Mucosa of gallbladder (tissue), 1 donor: ENCODE results near the gene RASA4B. TPM values are rescaled to one million over a fixed set of nuclear protein-coding genes. Genes with fewer than 3 reads are reported as not detected.
A peak's percentile ranks its signal among the peaks of the same experiment; 100 is the strongest.

ENCODE experiments used
- DNase-seq: peaks from one replicate; pipeline ENCODE4 v3.0.0-alpha.2; 2020; ENCODE audit warnings: low spot score
- total RNA-seq: library from RNA; stranded (reverse); gene quantifications from one replicate; pipeline ENCODE4 v1.2.1, GENCODE V29; 2021
- donor health status: DM: no; HTN: no; CAD: no.

Gene RASA4B
- total RNA-seq, 1 donor from 2014 or later = 24.7 TPM

DNA sequence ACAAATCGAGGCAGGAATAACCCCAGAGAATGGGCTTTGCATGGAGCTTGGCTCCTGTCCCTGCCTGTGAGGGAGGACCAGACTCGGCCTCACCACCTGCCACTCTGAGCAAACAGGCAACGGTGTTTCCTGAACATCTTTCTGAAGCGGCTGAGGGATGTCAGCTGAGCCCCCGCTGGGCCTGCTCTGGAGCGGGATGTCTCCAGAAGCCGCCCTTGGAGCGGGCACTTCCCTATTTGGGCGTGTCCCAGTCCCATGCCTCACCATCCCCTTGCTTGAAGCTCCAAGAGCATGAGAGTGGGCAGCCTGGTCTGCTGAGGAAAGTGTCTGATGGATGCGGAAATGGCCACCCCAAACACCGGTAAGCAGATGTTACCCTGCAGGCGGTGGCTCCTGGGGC lies 63.1 kb downstream of the RASA4B start:
- DNase-seq = no peak

- DNase-seq = no peak
These were observed 64.3 kb downstream of the RASA4B start for GRCh38 chr7:102453319-102453718.

- no peak for DNase-seq
These were observed 65.1 kb downstream of the RASA4B start for GRCh38 chr7:102452451-102452850.

GRCh38 chr7:102451371-102452054 lies 66.1 kb downstream of the RASA4B start:
- DNase-seq = no peak

GRCh38 chr7:102450242-102450641 lies 67.3 kb downstream of the RASA4B start:
- DNase-seq = no peak

DNA sequence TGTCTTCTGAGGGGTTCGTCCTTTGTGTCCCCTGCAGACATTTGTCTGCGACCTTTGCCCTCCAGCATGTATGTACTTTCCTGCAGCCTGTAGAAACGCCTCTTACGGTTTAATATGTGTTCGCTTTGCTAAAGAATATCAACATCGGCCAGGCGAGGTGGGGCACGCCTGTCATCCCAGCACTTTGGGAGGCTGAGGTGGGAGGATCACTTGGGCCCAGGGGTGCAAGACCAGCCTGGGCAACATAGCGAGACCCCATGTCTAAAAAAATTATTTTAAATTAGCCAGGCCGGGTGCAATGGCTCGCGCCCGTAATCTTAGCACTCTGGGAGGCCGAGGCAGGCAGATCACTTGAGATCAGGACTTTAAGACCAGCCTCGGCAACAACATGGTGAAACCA lies 68.4 kb downstream of the RASA4B start:
- no peak for DNase-seq

GRCh38 chr7:102447311-102447710 lies 70.3 kb downstream of the RASA4B start:
- no peak for DNase-seq

GRCh38 chr7:102446387-102447156 lies 71.0 kb downstream of the RASA4B start:
- no peak for DNase-seq

DNA sequence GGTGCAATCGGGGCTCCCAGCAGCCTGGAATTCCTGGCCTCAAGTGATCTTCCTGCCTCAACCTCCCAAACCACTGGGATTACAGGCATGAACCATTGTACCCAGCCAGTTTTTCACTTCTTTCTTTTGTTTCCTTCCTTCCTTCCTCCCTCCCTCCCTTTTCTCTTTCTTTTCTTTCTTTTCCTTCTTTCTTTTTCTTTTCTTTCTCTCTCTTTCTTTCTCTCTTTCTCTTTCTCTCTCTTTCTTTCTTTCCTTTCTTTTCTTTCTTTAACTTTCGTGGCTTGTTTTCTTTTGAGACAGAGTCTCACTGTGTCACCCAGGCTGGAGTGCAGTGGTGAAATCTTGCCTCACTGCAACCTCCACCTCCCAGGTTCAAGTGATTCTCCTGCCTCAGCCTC lies 71.9 kb downstream of the RASA4B start:
- no peak for DNase-seq

GRCh38 chr7:102444961-102445673 lies 72.5 kb downstream of the RASA4B start:
- DNase-seq = no peak

DNA sequence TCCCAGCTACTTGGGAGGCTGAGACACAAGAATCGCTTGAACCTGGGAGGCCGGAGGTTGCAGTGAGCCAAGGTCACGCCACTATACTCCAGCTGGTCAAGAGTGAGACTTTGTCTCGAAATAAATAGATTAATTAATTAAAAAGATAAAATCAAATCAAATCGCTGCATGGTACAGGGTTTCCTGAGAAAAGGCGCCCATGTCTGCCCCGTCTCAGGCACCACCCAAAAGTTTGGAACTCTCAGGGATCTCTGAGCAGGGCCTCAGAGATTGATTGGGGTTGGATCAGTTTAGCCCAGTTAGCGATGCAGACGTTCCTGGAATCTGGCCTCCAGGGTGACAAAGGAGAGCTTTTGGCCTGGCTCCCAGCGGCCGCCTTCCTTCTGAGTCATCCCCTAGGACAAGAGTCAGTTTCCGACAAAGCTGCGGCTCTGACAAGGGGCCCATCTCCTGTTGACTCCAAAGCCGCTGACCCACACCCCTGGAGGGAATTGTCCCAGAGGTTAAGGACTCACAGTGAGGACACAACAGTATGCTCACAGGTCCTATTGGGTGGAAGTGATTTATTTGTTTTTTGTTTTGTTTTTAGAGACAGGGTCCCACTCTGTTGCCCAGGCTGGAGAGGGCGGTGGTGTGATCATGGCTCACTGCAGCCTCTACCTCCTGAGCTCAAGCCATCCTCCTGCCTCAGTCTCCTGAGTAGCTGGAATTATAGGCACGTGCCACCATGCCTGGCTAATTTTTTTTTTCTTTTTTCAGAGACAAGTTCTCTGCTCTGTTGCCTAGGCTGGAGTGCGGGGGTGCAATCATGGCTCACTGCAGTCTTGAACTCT lies 77.4 kb downstream of the RASA4B start:
- peak; percentile 77 for DNase-seq

DNA sequence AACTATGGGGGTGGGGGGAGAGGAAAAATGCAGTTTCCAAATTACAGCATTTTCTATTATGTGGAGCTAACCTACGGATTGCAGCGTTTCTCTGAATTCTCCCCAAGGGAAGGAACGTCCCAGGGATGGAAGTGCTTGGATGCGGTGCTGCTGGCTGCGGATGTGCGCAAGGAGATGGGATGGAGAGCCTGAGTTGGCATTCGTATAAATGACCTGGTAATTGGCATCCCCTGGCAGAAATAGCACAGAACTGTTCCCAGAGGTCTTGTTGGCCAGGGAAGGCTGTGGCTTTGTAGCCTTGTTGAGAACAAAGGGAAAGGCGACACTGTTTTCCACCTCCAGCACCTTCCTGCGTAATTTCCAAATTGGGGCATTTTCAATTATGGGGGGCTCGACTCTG lies 81.5 kb downstream of the RASA4B start:
- DNase-seq = no peak

- no peak for DNase-seq
These were observed 83.5 kb downstream of the RASA4B start for GRCh38 chr7:102434039-102434486.

GRCh38 chr7:102433219-102434038 lies 84.1 kb downstream of the RASA4B start, which contains the start of gene ORAI2:
TSS of gene ORAI2 (plus strand) at chr7:102433575. CDS start at chr7:102438957, 5,382 bp downstream.
- peak; percentile 80 for DNase-seq

Other genes starting within 250 kb of the RASA4B start
- 7.2 TPM for gene SH2B2, start 230.9 kb downstream of the RASA4B start, total RNA-seq
- gene SPDYE6, start 161.3 kb downstream of the RASA4B start, total RNA-seq = not detected
- 22.6 TPM for gene PRKRIP1, start 121.4 kb downstream of the RASA4B start, total RNA-seq
- gene ORAI2, start 84.2 kb downstream of the RASA4B start, total RNA-seq = 27.1 TPM
- gene ALKBH4, start 52.9 kb downstream of the RASA4B start, total RNA-seq = 13.2 TPM
- gene LRWD1, start 52.8 kb downstream of the RASA4B start, total RNA-seq = 18.2 TPM
- gene POLR2J, start 38.9 kb downstream of the RASA4B start, total RNA-seq = 43.6 TPM
- gene UPK3BL2, start 25.9 kb upstream of the RASA4B start, total RNA-seq = 20.3 TPM
- not detected for gene SPDYE2, start 33.4 kb upstream of the RASA4B start, total RNA-seq
- gene POLR2J3, start 54.8 kb upstream of the RASA4B start, total RNA-seq = 28.1 TPM
- gene RASA4, start 99.0 kb upstream of the RASA4B start, total RNA-seq = 52.0 TPM
- 27.7 TPM for gene UPK3BL1, start 125.0 kb upstream of the RASA4B start, total RNA-seq
- not detected for gene SPDYE2B, start 132.5 kb upstream of the RASA4B start, total RNA-seq
- gene POLR2J2, start 153.9 kb upstream of the RASA4B start, total RNA-seq = 12.6 TPM
- 12.6 TPM for gene FAM185A, start 231.2 kb upstream of the RASA4B start, total RNA-seq